Left ventricle myocardium inferior (tissue), 1 donor: Measurements from ENCODE around the gene ITPKB. TPM values are rescaled to one million over a fixed set of nuclear protein-coding genes. Genes with fewer than 3 reads are reported as not detected.
"Not testable (repeated sequence)": the region's sequence is repeated elsewhere in the genome, so short reads cannot be mapped to it uniquely, and the experiment has no call there.

Source experiments
- DNase-seq: peaks from one replicate; pipeline ENCODE4 v3.0.0-alpha.2; 2020
- H3K27ac ChIP-seq: fragments of 200-600 bp; replicated peaks from 2 replicates; pipeline ENCODE4 v1.8.0; 2021
- H3K27me3 ChIP-seq: fragments of 200-600 bp; 2 replicates; pipeline ENCODE4 v1.8.0; 2021; ENCODE audit warnings: low read depth
- H3K36me3 ChIP-seq: fragments of 200-600 bp; 2 replicates; pipeline ENCODE4 v1.8.0; 2021
- H3K4me1 ChIP-seq: fragments of 200-600 bp; 2 replicates; pipeline ENCODE4 v1.8.0; 2021
- H3K4me3 ChIP-seq: fragments of 200-600 bp; 2 replicates; pipeline ENCODE4 v1.8.0; 2021; ENCODE audit warnings: mild to moderate bottlenecking, moderate library complexity
- H3K9me3 ChIP-seq: fragments of 200-600 bp; replicated peaks from 2 replicates; pipeline ENCODE4 v1.8.0; 2021
- CTCF ChIP-seq: fragments of 200-600 bp; IDR thresholded peaks from 2 replicates; pipeline ENCODE4 v1.8.0; 2021; ENCODE audit warnings: antibody characterized with exemption, mild to moderate bottlenecking, borderline replicate concordance
- intact Hi-C: fragments of 100-400 bp; cut with micrococcal nuclease; formaldehyde crosslinking; loops from one replicate; pipeline ENCODE4 v1.11.0; 2022
- total RNA-seq: library from RNA; stranded (reverse); fragmentation: NEBNext Ultra II Directional; extraction: Animal tissue kit (Norgen Biotek cat#: 25700); gene quantifications from one replicate; pipeline ENCODE4 v1.2.1, GENCODE V29; 2021
- donor health status: DM: no; HTN: yes; CAD: no; lungs with severe emphysema.

ITPKB gene
- total RNA-seq, 1 donor from 2014 or later: 15.7 TPM

GRCh38 chr1:226615876-226616275 is 123.2 kb downstream of the ITPKB start:
- intact Hi-C loops: no loop called here
- no peaks in the 10 kb centered on the region for H3K27me3 ChIP-seq
- no peak overlapping the region for H3K27ac ChIP-seq
- H3K9me3 ChIP-seq: no peaks in the 10 kb centered on the region
- no peak overlapping the region for H3K4me3 ChIP-seq
- no peaks in the 10 kb centered on the region for H3K4me1 ChIP-seq
- DNase-seq: no peak
- H3K36me3 ChIP-seq: no peaks in the 10 kb centered on the region
- no peak for TF ChIP-seq CTCF

GRCh38 chr1:226611980-226612379 is 127.1 kb downstream of the ITPKB start:
- H3K27ac ChIP-seq, DNase-seq, H3K27me3 ChIP-seq, H3K36me3 ChIP-seq, H3K4me3 ChIP-seq, intact Hi-C loops, H3K9me3 ChIP-seq: not testable (repeated sequence)
- H3K4me1 ChIP-seq: peaks cover 15% of the 10 kb centered on the region

GRCh38 chr1:226611301-226611700 is 127.8 kb downstream of the ITPKB start:
- H3K36me3 ChIP-seq: no peaks in the 10 kb centered on the region
- peaks cover 21% of the 10 kb centered on the region for H3K4me1 ChIP-seq
- TF ChIP-seq CTCF: no peak
- H3K4me3 ChIP-seq: no peak overlapping the region
- no peak overlapping the region for H3K27ac ChIP-seq
- no peaks in the 10 kb centered on the region for H3K9me3 ChIP-seq
- intact Hi-C loops: no loop called here
- no peak for DNase-seq
- H3K27me3 ChIP-seq: no peaks in the 10 kb centered on the region

- no peak for DNase-seq
- Histone ChIP-seq H3K27me3 (no peaks in the 10 kb centered on the region), H3K27ac (no peak overlapping the region), H3K9me3 (no peaks in the 10 kb centered on the region), H3K36me3 (no peaks in the 10 kb centered on the region), H3K4me1 (peaks cover 26% of the 10 kb centered on the region), H3K4me3 (no peak overlapping the region)
- no peak for TF ChIP-seq CTCF
- intact Hi-C loops: no loop called here
Observed at GRCh38 chr1:226610671-226611070, 128.4 kb downstream of the ITPKB start.

GRCh38 chr1:226609836-226610455 is 129.1 kb downstream of the ITPKB start:
- no peaks in the 10 kb centered on the region for H3K9me3 ChIP-seq
- no peak overlapping the region for H3K27ac ChIP-seq
- no peak overlapping the region for H3K4me3 ChIP-seq
- H3K27me3 ChIP-seq: no peaks in the 10 kb centered on the region
- TF ChIP-seq CTCF: no peak
- peak; percentile 38 for DNase-seq
- intact Hi-C loops: loop anchor here (10.0 kb wide), 1 partner anchor 65 kb away; the partner anchor contains the start of gene STUM
- H3K36me3 ChIP-seq: no peaks in the 10 kb centered on the region
- H3K4me1 ChIP-seq: peaks cover 32% of the 10 kb centered on the region

GRCh38 chr1:226608699-226609505 is 130.2 kb downstream of the ITPKB start:
- no peak overlapping the region for H3K4me3 ChIP-seq
- TF ChIP-seq CTCF: peak; percentile 86
- DNase-seq: peak; percentile 64
- H3K4me1 ChIP-seq: peaks cover 42% of the 10 kb centered on the region
- no peaks in the 10 kb centered on the region for H3K27me3 ChIP-seq
- H3K36me3 ChIP-seq: no peaks in the 10 kb centered on the region
- intact Hi-C loops: loop anchor here (10.0 kb wide), 1 partner anchor 64 kb away; the partner anchor contains the start of gene STUM
- no peak overlapping the region for H3K27ac ChIP-seq
- no peaks in the 10 kb centered on the region for H3K9me3 ChIP-seq
